Measurements from ENCODE around the gene PRCD. TPM values are rescaled to one million over a fixed set of nuclear protein-coding genes. Genes with fewer than 3 reads are reported as not detected.

Gene PRCD
- polyA plus RNA-seq, 1 donor from 2014 or later = 22.5 TPM

GRCh38 chr17:76527430-76528111 is 12.3 kb upstream of the PRCD start:
- H2AFZ ChIP-seq (ENCODE audit: low read depth, low read length) = no peak overlapping the region
- no peaks in the 10 kb centered on the region for H3K27me3 ChIP-seq (ENCODE audit: insufficient read depth, low read depth, low read length)
- no peak overlapping the region for H3K9ac ChIP-seq (ENCODE audit: low read length)
- H3K9me2 ChIP-seq (ENCODE audit: insufficient read depth, low read length) = no peaks in the 10 kb centered on the region
- no peaks in the 10 kb centered on the region for H3K79me2 ChIP-seq (replicated peaks; ENCODE audit: insufficient read depth, low read length)
- TF ChIP-seq REST (IDR thresholded peaks at IDR 0.05; ENCODE audit: borderline replicate concordance) (no peak), RAD21 (conservative IDR thresholded peaks at IDR 0.05) (no peak), TAF1 (IDR thresholded peaks at IDR 0.05; ENCODE audit: low read depth) (no peak), EZH2 (IDR thresholded peaks at IDR 0.05; ENCODE audit: borderline replicate concordance, insufficient read depth, low read length, poor library complexity, severe bottlenecking) (no peak), MXI1 (conservative IDR thresholded peaks at IDR 0.05; ENCODE audit: poor library complexity, severe bottlenecking) (no peak), SMC3 (conservative IDR thresholded peaks at IDR 0.05; ENCODE audit: poor library complexity) (no peak), EP300 (conservative IDR thresholded peaks at IDR 0.05; ENCODE audit: poor library complexity, severe bottlenecking) (no peak), CTCF (IDR thresholded peaks at IDR 0.05; ENCODE audit: poor library complexity, severe bottlenecking) (no peak)
- H3K36me3 ChIP-seq (ENCODE audit: insufficient read depth, low read length) = no peaks in the 10 kb centered on the region
- H3K9me3 ChIP-seq (ENCODE audit: low read length) = no peaks in the 10 kb centered on the region
- no peaks in the 10 kb centered on the region for H4K20me1 ChIP-seq (ENCODE audit: insufficient read depth)
- H3F3A ChIP-seq (ENCODE audit: insufficient read depth, low read length, poor library complexity, severe bottlenecking) = no peaks in the 10 kb centered on the region
- H3K4me3 ChIP-seq (ENCODE audit: low read length) = no peak overlapping the region
- no peak overlapping the region for H3K4me2 ChIP-seq (ENCODE audit: low read length)
- H3K27ac ChIP-seq (ENCODE audit: low read length) = no peak overlapping the region

- no peak overlapping the region for H3K27ac ChIP-seq (ENCODE audit: low read length)
- no peak overlapping the region for H2AFZ ChIP-seq (ENCODE audit: low read depth, low read length)
- H3K79me2 ChIP-seq (replicated peaks; ENCODE audit: insufficient read depth, low read length) = no peaks in the 10 kb centered on the region
- no peaks in the 10 kb centered on the region for H3K9me3 ChIP-seq (ENCODE audit: low read length)
- TF ChIP-seq REST (IDR thresholded peaks at IDR 0.05; ENCODE audit: borderline replicate concordance) (no peak), TAF1 (IDR thresholded peaks at IDR 0.05; ENCODE audit: low read depth) (no peak), MXI1 (conservative IDR thresholded peaks at IDR 0.05; ENCODE audit: poor library complexity, severe bottlenecking) (no peak), EP300 (conservative IDR thresholded peaks at IDR 0.05; ENCODE audit: poor library complexity, severe bottlenecking) (no peak), EZH2 (IDR thresholded peaks at IDR 0.05; ENCODE audit: borderline replicate concordance, insufficient read depth, low read length, poor library complexity, severe bottlenecking) (no peak), SMC3 (conservative IDR thresholded peaks at IDR 0.05; ENCODE audit: poor library complexity) (no peak), RAD21 (conservative IDR thresholded peaks at IDR 0.05) (no peak), POLR2AphosphoS5 (IDR thresholded peaks at IDR 0.05) (no peak), CTCF (IDR thresholded peaks at IDR 0.05; ENCODE audit: poor library complexity, severe bottlenecking) (no peak)
- H3K27me3 ChIP-seq (ENCODE audit: insufficient read depth, low read depth, low read length) = no peaks in the 10 kb centered on the region
- no peaks in the 10 kb centered on the region for H4K20me1 ChIP-seq (ENCODE audit: insufficient read depth)
- no peak overlapping the region for H3K9ac ChIP-seq (ENCODE audit: low read length)
- H3F3A ChIP-seq (ENCODE audit: insufficient read depth, low read length, poor library complexity, severe bottlenecking) = no peaks in the 10 kb centered on the region
- no peak overlapping the region for H3K4me3 ChIP-seq (ENCODE audit: low read length)
- H3K9me2 ChIP-seq (ENCODE audit: insufficient read depth, low read length) = no peaks in the 10 kb centered on the region
- H3K36me3 ChIP-seq (ENCODE audit: insufficient read depth, low read length) = no peaks in the 10 kb centered on the region
- no peak overlapping the region for H3K4me2 ChIP-seq (ENCODE audit: low read length)
Measured at GRCh38 chr17:76528156-76528527, 11.7 kb upstream of the PRCD start.
